Measurements from ENCODE around the gene SNCAIP. TPM values are rescaled to one million over a fixed set of nuclear protein-coding genes. Genes with fewer than 3 reads are reported as not detected.

Gene SNCAIP
- total and polyA plus RNA-seq, 9 donors, result 5.3 to 13.2 (median 8.9) TPM

GRCh38 chr5:122391621-122392020, 79.6 kb downstream of the SNCAIP start:
- Histone ChIP-seq H3K4me1 (ENCODE audit: control insufficient read depth, insufficient read depth, low read length) (peaks cover 2% of the 10 kb centered on the region), H3K27me3 (ENCODE audit: control insufficient read depth, insufficient read depth, low read length) (no peaks in the 10 kb centered on the region), H3K36me3 (ENCODE audit: control insufficient read depth, insufficient read depth, low read length) (no peaks in the 10 kb centered on the region), H3K4me3 (ENCODE audit: low read length) (no peak overlapping the region), H3K9me3 (replicated peaks; ENCODE audit: control insufficient read depth, low read depth, low read length) (no peaks in the 10 kb centered on the region), H3K27ac (ENCODE audit: low read length) (no peak overlapping the region)
- peak; percentile 37 for DNase-seq
- no CpG with 5 or more reads among the region's 3 CpGs for WGBS (ENCODE audit: insufficient coverage)

- Histone ChIP-seq H3K4me3 (ENCODE audit: low read length) (no peak overlapping the region), H3K9me3 (replicated peaks; ENCODE audit: control insufficient read depth, low read depth, low read length) (no peaks in the 10 kb centered on the region), H3K4me1 (ENCODE audit: control insufficient read depth, insufficient read depth, low read length) (peaks cover 2% of the 10 kb centered on the region), H3K27ac (ENCODE audit: low read length) (no peak overlapping the region), H3K27me3 (ENCODE audit: control insufficient read depth, insufficient read depth, low read length) (no peaks in the 10 kb centered on the region), H3K36me3 (ENCODE audit: control insufficient read depth, insufficient read depth, low read length) (no peaks in the 10 kb centered on the region)
- no CpG with 5 or more reads among the region's 2 CpGs for WGBS (ENCODE audit: insufficient coverage)
- DNase-seq, result no peak
These were observed 80.2 kb downstream of the SNCAIP start for GRCh38 chr5:122392224-122392623.

- no peak overlapping the region for H3K4me3 ChIP-seq (ENCODE audit: low read length)
- peak; percentile 82 for DNase-seq
- no CpG with 5 or more reads among the region's 2 CpGs for WGBS (ENCODE audit: insufficient coverage)
These were observed 80.8 kb downstream of the SNCAIP start for GRCh38 chr5:122392824-122393223.

DNA sequence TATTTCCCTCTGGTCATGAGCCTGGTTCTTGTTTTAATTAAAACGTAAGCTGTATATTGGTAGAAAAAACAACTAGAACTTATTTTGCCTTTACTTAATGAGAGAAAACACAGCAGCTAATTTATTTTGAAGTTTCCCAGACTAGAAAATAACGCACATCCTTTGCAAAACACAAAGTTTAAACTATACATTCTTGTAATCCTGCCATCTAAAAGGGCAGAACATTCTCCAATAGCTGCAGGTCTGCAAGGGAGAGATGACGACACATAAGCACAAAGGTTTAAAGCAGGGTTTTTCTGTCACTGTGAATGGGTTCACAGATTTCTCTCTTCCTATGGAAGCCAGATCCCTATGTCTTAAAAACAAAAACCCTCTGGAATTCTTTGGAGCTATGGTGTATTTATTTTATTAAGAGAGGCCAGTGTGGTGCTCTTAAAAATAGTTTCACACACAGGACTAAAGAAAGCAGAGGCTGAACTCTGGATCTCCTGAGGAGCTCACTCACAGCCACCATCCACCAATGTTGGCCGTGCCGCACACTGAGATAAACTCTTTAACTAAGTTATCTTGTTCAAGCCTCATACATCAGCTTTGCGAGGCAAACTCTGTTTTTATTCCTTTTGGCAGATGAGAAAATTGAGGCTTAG, 82.4 kb downstream of the SNCAIP start:
- Histone ChIP-seq H3K27me3 (ENCODE audit: control insufficient read depth, insufficient read depth, low read length) (no peaks in the 10 kb centered on the region), H3K4me1 (ENCODE audit: control insufficient read depth, insufficient read depth, low read length) (peaks cover 2% of the 10 kb centered on the region), H3K36me3 (ENCODE audit: control insufficient read depth, insufficient read depth, low read length) (no peaks in the 10 kb centered on the region), H3K4me3 (ENCODE audit: low read length) (no peak overlapping the region), H3K27ac (ENCODE audit: low read length) (no peak overlapping the region), H3K9me3 (replicated peaks; ENCODE audit: control insufficient read depth, low read depth, low read length) (no peaks in the 10 kb centered on the region)
- DNase-seq, result no peak
- 76% methylated on average over 3 of the region's 6 CpGs for WGBS (ENCODE audit: insufficient coverage)

More at GRCh38 chr5:122392824-122393223, 80.8 kb downstream of the SNCAIP start:
- Histone ChIP-seq H3K36me3 (ENCODE audit: control insufficient read depth, insufficient read depth, low read length) (no peaks in the 10 kb centered on the region), H3K4me1 (ENCODE audit: control insufficient read depth, insufficient read depth, low read length) (peaks cover 2% of the 10 kb centered on the region), H3K27ac (ENCODE audit: low read length) (no peak overlapping the region), H3K27me3 (ENCODE audit: control insufficient read depth, insufficient read depth, low read length) (no peaks in the 10 kb centered on the region), H3K9me3 (replicated peaks; ENCODE audit: control insufficient read depth, low read depth, low read length) (no peaks in the 10 kb centered on the region)

DNA sequence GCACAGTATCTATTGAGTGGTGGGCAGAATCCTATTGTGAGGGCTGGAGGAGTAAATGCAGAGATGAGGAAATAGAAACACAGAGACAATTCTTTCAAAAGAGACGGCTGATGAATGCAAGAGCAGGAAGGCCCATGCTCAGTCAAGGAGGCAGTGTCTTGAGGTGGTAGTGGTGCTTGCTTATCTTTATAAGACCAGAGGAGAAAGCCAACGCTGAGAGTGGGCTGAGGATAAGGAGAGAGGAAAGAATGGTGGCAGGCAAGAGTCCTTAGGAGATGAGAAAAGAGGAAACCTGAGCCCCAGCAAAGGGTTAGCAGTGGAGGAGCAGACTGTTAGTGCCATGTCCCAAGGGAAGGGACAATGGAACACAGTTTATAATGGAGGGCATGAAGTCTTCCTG, 86.0 kb downstream of the SNCAIP start:
- no peak overlapping the region for H3K27ac ChIP-seq (ENCODE audit: low read length)
- H3K27me3 ChIP-seq (ENCODE audit: control insufficient read depth, insufficient read depth, low read length), result no peaks in the 10 kb centered on the region
- 88% methylated on average over 2 of the region's 2 CpGs for WGBS (ENCODE audit: insufficient coverage)
- no peaks in the 10 kb centered on the region for H3K36me3 ChIP-seq (ENCODE audit: control insufficient read depth, insufficient read depth, low read length)
- DNase-seq, result no peak
- H3K9me3 ChIP-seq (replicated peaks; ENCODE audit: control insufficient read depth, low read depth, low read length), result no peaks in the 10 kb centered on the region
- H3K4me1 ChIP-seq (ENCODE audit: control insufficient read depth, insufficient read depth, low read length), result peaks cover 6% of the 10 kb centered on the region
- H3K4me3 ChIP-seq (ENCODE audit: low read length), result no peak overlapping the region

DNA sequence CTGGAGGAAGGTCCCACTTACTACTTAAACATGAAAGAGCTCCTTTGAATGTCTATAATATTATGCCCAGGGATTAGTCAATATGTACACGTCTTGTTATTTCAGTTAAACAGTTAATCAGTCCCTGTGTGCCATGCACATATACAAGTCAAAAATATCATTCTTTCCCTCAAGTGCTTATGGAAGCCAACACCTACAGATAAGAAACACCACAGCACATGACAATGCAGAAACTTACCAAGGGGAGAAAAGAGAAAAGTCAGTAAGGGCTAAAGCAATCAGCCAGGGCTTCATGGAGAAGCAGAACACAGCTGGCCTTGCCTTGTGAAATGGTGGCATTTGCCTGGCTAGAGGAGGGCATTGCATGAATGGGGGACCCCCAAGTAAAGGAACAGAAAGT, 88.3 kb downstream of the SNCAIP start:
- Histone ChIP-seq H3K36me3 (ENCODE audit: control insufficient read depth, insufficient read depth, low read length) (no peaks in the 10 kb centered on the region), H3K9me3 (replicated peaks; ENCODE audit: control insufficient read depth, low read depth, low read length) (no peaks in the 10 kb centered on the region), H3K27me3 (ENCODE audit: control insufficient read depth, insufficient read depth, low read length) (no peaks in the 10 kb centered on the region), H3K4me1 (ENCODE audit: control insufficient read depth, insufficient read depth, low read length) (peaks cover 6% of the 10 kb centered on the region), H3K4me3 (ENCODE audit: low read length) (no peak overlapping the region), H3K27ac (ENCODE audit: low read length) (no peak overlapping the region)
- DNase-seq, result no peak
- WGBS (ENCODE audit: insufficient coverage), result no CpG with 5 or more reads among the region's 1 CpG

- DNase-seq, result peak; percentile 84
- Histone ChIP-seq H3K9me3 (replicated peaks; ENCODE audit: control insufficient read depth, low read depth, low read length) (no peaks in the 10 kb centered on the region), H3K4me3 (ENCODE audit: low read length) (no peak overlapping the region)
These were observed 88.9 kb downstream of the SNCAIP start for GRCh38 chr5:122400938-122401337.

GRCh38 chr5:122401976-122402725, 90.1 kb downstream of the SNCAIP start:
- no CpG with 5 or more reads among the region's 4 CpGs for WGBS (ENCODE audit: insufficient coverage)
- no peaks in the 10 kb centered on the region for H3K9me3 ChIP-seq (replicated peaks; ENCODE audit: control insufficient read depth, low read depth, low read length)
- H3K27ac ChIP-seq (ENCODE audit: low read length), result no peak overlapping the region
- H3K36me3 ChIP-seq (ENCODE audit: control insufficient read depth, insufficient read depth, low read length), result no peaks in the 10 kb centered on the region
- no peaks in the 10 kb centered on the region for H3K27me3 ChIP-seq (ENCODE audit: control insufficient read depth, insufficient read depth, low read length)
- no peak overlapping the region for H3K4me3 ChIP-seq (ENCODE audit: low read length)
- DNase-seq, result no peak
- peaks cover 6% of the 10 kb centered on the region for H3K4me1 ChIP-seq (ENCODE audit: control insufficient read depth, insufficient read depth, low read length)

More at GRCh38 chr5:122400938-122401337, 88.9 kb downstream of the SNCAIP start:
- Histone ChIP-seq H3K27me3 (ENCODE audit: control insufficient read depth, insufficient read depth, low read length) (no peaks in the 10 kb centered on the region), H3K36me3 (ENCODE audit: control insufficient read depth, insufficient read depth, low read length) (no peaks in the 10 kb centered on the region), H3K4me1 (ENCODE audit: control insufficient read depth, insufficient read depth, low read length) (peaks cover 6% of the 10 kb centered on the region), H3K27ac (ENCODE audit: low read length) (no peak overlapping the region)
- WGBS (ENCODE audit: insufficient coverage), result 0% methylated on average over 1 of the region's 1 CpG

- DNase-seq, result no peak
- H3K27me3 ChIP-seq (ENCODE audit: control insufficient read depth, insufficient read depth, low read length), result no peaks in the 10 kb centered on the region
- no peak overlapping the region for H3K27ac ChIP-seq (ENCODE audit: low read length)
- 89% methylated on average over 4 of the region's 6 CpGs for WGBS (ENCODE audit: insufficient coverage)
- H3K4me1 ChIP-seq (ENCODE audit: control insufficient read depth, insufficient read depth, low read length), result peaks cover 6% of the 10 kb centered on the region
- no peak overlapping the region for H3K4me3 ChIP-seq (ENCODE audit: low read length)
- H3K9me3 ChIP-seq (replicated peaks; ENCODE audit: control insufficient read depth, low read depth, low read length), result no peaks in the 10 kb centered on the region
- no peaks in the 10 kb centered on the region for H3K36me3 ChIP-seq (ENCODE audit: control insufficient read depth, insufficient read depth, low read length)
These were observed 91.1 kb downstream of the SNCAIP start for GRCh38 chr5:122402955-122403685.

DNA sequence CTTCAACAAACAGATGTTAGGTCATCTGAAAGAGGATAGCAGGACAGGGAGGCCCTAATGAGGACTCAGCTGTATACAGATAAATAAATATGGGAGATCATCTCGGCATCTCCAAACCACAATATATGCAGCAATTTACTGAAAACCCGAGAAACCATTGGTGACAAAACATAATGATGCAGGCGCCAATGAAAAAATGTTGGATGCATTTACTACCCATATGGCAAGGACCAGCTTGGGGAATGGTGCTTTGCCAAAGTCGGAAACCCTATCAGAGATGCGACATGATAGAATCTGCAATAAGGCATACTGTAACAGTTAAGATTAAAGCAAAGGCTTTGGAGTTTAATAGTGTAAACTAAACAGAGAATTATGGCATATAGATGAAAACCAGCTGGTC, 92.0 kb downstream of the SNCAIP start:
- no peaks in the 10 kb centered on the region for H3K27me3 ChIP-seq (ENCODE audit: control insufficient read depth, insufficient read depth, low read length)
- H3K4me1 ChIP-seq (ENCODE audit: control insufficient read depth, insufficient read depth, low read length), result peaks cover 8% of the 10 kb centered on the region
- WGBS (ENCODE audit: insufficient coverage), result 80% methylated on average over 2 of the region's 5 CpGs
- no peak overlapping the region for H3K4me3 ChIP-seq (ENCODE audit: low read length)
- H3K9me3 ChIP-seq (replicated peaks; ENCODE audit: control insufficient read depth, low read depth, low read length), result no peaks in the 10 kb centered on the region
- DNase-seq, result no peak
- no peaks in the 10 kb centered on the region for H3K36me3 ChIP-seq (ENCODE audit: control insufficient read depth, insufficient read depth, low read length)
- H3K27ac ChIP-seq (ENCODE audit: low read length), result no peak overlapping the region

Data from muscle of leg (tissue), 11 donors.